HepG2 (cell line): ENCODE measurements around the gene ERF. TPM values are rescaled to one million over a fixed set of nuclear protein-coding genes. Genes with fewer than 3 reads are reported as not detected.
A peak's percentile ranks its signal among the peaks of the same experiment; 100 is the strongest.

Experiments used
- ATAD3A ChIP-seq: sonication (generic); formaldehyde crosslinking; IDR thresholded peaks from 2 replicates; pipeline ENCODE4 v1.4.0; 2020; ENCODE audit warnings: missing genetic modification reagents
- ATF3 ChIP-seq: sonication (generic); formaldehyde crosslinking; IDR thresholded peaks from 2 replicates; pipeline ENCODE4 v1.4.0; 2020; ENCODE audit warnings: missing genetic modification reagents
- BRD4 ChIP-seq: sonication (generic); formaldehyde crosslinking; IDR thresholded peaks from 2 replicates; pipeline ENCODE4 v1.4.0; 2020; ENCODE audit warnings: missing genetic modification reagents
- CHD2 ChIP-seq: IDR thresholded peaks from 2 replicates; pipeline ENCODE4 v1.6.1; 2011; ENCODE audit warnings: low read depth, low read length, improper control_type of control experiment
- ELF3 ChIP-seq: IDR thresholded peaks from 2 replicates; pipeline ENCODE4 v1.6.1; 2016; ENCODE audit warnings: missing genetic modification reagents, missing compliant biosample characterization
- GZF1 ChIP-seq: sonication (generic); formaldehyde crosslinking; IDR thresholded peaks from 2 replicates; pipeline ENCODE4 v1.5.1; 2020; ENCODE audit warnings: mild to moderate bottlenecking, missing genetic modification reagents
- HNRNPK ChIP-seq: fragments of 200-400 bp; formaldehyde crosslinking; IDR thresholded peaks from 2 replicates; pipeline ENCODE4 v1.6.1; 2018; ENCODE audit warnings: low read length, low read depth, moderate library complexity, mild to moderate bottlenecking; ENCODE audit not compliant: poor library complexity, severe bottlenecking
- HOXA9 ChIP-seq: sonication (generic); formaldehyde crosslinking; IDR thresholded peaks from 2 replicates; pipeline ENCODE4 v1.8.1; 2022; ENCODE audit warnings: missing genetic modification reagents, mild to moderate bottlenecking, moderate library complexity, borderline replicate concordance
- MBNL3 ChIP-seq: fragments of 250-450 bp; sonication (Bioruptor Pico); conservative IDR thresholded peaks from 2 replicates; pipeline ENCODE4 v1.8.0; 2022; ENCODE audit warnings: mild to moderate bottlenecking, inconsistent platforms
- MED1 ChIP-seq: sonication (generic); formaldehyde crosslinking; IDR thresholded peaks from 2 replicates; pipeline ENCODE4 v1.4.0; 2020; ENCODE audit warnings: missing genetic modification reagents
- MTA3 ChIP-seq: sonication (generic); formaldehyde crosslinking; IDR thresholded peaks from 2 replicates; pipeline ENCODE4 v1.4.0; 2020; ENCODE audit warnings: missing genetic modification reagents
- NFKB2 ChIP-seq: sonication (generic); formaldehyde crosslinking; IDR thresholded peaks from 2 replicates; pipeline ENCODE4 v1.4.0; 2020; ENCODE audit warnings: missing genetic modification reagents, borderline replicate concordance
- NFKBIZ ChIP-seq: IDR thresholded peaks from 2 replicates; pipeline ENCODE4 v1.6.1; 2018; ENCODE audit warnings: missing genetic modification reagents, missing compliant biosample characterization
- SALL2 ChIP-seq: sonication (generic); formaldehyde crosslinking; IDR thresholded peaks from 2 replicates; pipeline ENCODE4 v1.8.1; 2023; ENCODE audit warnings: mild to moderate bottlenecking, missing genetic modification reagents, inconsistent platforms
- ZFP91 ChIP-seq: sonication (generic); formaldehyde crosslinking; IDR thresholded peaks from 2 replicates; pipeline ENCODE4 v1.9.0; 2022; ENCODE audit warnings: missing genetic modification reagents, mild to moderate bottlenecking, borderline replicate concordance
- ZNF430 ChIP-seq: sonication (generic); formaldehyde crosslinking; IDR thresholded peaks from 2 replicates; pipeline ENCODE4 v1.9.0; 2021; ENCODE audit warnings: mild to moderate bottlenecking, missing genetic modification reagents
- ZNF605 ChIP-seq: sonication (generic); formaldehyde crosslinking; IDR thresholded peaks from 2 replicates; pipeline ENCODE4 v1.8.0; 2022; ENCODE audit warnings: mild to moderate bottlenecking, missing genetic modification reagents
- ZNF737 ChIP-seq: sonication (generic); formaldehyde crosslinking; IDR thresholded peaks from 2 replicates; pipeline ENCODE4 v1.5.0; 2020; ENCODE audit warnings: missing genetic modification reagents, mild to moderate bottlenecking, borderline replicate concordance
- ZNF75D ChIP-seq: sonication (generic); formaldehyde crosslinking; IDR thresholded peaks from 2 replicates; pipeline ENCODE4 v1.8.1; 2023; ENCODE audit warnings: missing genetic modification reagents, mild to moderate bottlenecking, borderline replicate concordance
- ZNF768 ChIP-seq: sonication (generic); formaldehyde crosslinking; IDR thresholded peaks from 2 replicates; pipeline ENCODE4 v1.4.0; 2020; ENCODE audit warnings: missing genetic modification reagents
- ZNF776 ChIP-seq: sonication (generic); formaldehyde crosslinking; IDR thresholded peaks from 2 replicates; pipeline ENCODE4 v1.4.0; 2020; ENCODE audit warnings: mild to moderate bottlenecking, missing genetic modification reagents
- polyA plus RNA-seq, 8 experiments: library from polyadenylated mRNA; depleted of rRNA in 3 of 8; stranded (reverse) in 7 of 8; unstranded in 1 of 8; fragments of >200 nt; fragmentation: Illumina TruSeq in 4 of 8; extraction: Trizol in 4 of 8; gene quantifications; 2 replicates each; pipeline versions ENCODE4 v1.2.1 to v1.2.3, GENCODE V29; 2011 to 2016; ENCODE audit warnings: low read depth in 4 of 8, missing spikeins in 1 of 8, mixed read lengths in 1 of 8; ENCODE audit not compliant: insufficient read depth in 1 of 8
- total RNA-seq, 5 experiments: library from RNA; depleted of rRNA; stranded (reverse); fragments of >200 nt; fragmentation: Illumina TruSeq; extraction: Trizol; gene quantifications; 2 replicates each; pipeline ENCODE4 v1.2.3, GENCODE V29; 2016; ENCODE audit warnings: low read depth in 1 of 5
- TF ChIP-seq, protein P1 (sequence below): sonication (generic); formaldehyde crosslinking; conservative IDR thresholded peaks from 2 replicates; pipeline ENCODE4 v1.5.0; 2020; ENCODE audit warnings: missing genetic modification reagents
- TF ChIP-seq, protein P2 (sequence below): sonication (generic); formaldehyde crosslinking; IDR thresholded peaks from 2 replicates; pipeline ENCODE4 v1.5.1; 2020; ENCODE audit warnings: mild to moderate bottlenecking, moderate library complexity, missing genetic modification reagents

ERF gene
- total and polyA plus RNA-seq, 2 of the 13 experiments (the other 11 are each of a cell fraction or from before 2014, with no cell fraction given), result 67.1 to 69.9 TPM

- TF ChIP-seq ZFP91 (CRISPR knock-in tag), result peak; percentile 89; the same call in 1 of the 2 replicates
- TF ChIP-seq NFKB2 (CRISPR knock-in tag), result peak; percentile 80; the same call in 1 of the 2 replicates
- TF ChIP-seq MTA3 (CRISPR knock-in tag), result no peak
- TF ChIP-seq CHD2, result peak; percentile 55; the same call in 1 of the 2 replicates
- no peak; the same call in 1 of the 2 replicates for TF ChIP-seq SALL2 (CRISPR knock-in tag)
- no peak; the same call in 1 of the 2 replicates for TF ChIP-seq NFKBIZ (CRISPR knock-in tag)
- no peak for TF ChIP-seq MBNL3 (CRISPR knock-in tag)
- no peak; the same call in 1 of the 2 replicates for TF ChIP-seq ATF3 (CRISPR knock-in tag)
- no peak for TF ChIP-seq ZNF75D
- no peak for TF ChIP-seq HOXA9 (CRISPR knock-in tag)
- TF ChIP-seq ZNF430 (CRISPR knock-in tag), result 0 out of 2 replicates have a peak, but pooled peaks have one; percentile 75
- TF ChIP-seq, protein P1, sequence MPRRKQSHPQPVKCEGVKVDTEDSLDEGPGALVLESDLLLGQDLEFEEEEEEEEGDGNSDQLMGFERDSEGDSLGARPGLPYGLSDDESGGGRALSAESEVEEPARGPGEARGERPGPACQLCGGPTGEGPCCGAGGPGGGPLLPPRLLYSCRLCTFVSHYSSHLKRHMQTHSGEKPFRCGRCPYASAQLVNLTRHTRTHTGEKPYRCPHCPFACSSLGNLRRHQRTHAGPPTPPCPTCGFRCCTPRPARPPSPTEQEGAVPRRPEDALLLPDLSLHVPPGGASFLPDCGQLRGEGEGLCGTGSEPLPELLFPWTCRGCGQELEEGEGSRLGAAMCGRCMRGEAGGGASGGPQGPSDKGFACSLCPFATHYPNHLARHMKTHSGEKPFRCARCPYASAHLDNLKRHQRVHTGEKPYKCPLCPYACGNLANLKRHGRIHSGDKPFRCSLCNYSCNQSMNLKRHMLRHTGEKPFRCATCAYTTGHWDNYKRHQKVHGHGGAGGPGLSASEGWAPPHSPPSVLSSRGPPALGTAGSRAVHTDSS (CRISPR knock-in tag), result no peak
- TF ChIP-seq, protein P2, sequence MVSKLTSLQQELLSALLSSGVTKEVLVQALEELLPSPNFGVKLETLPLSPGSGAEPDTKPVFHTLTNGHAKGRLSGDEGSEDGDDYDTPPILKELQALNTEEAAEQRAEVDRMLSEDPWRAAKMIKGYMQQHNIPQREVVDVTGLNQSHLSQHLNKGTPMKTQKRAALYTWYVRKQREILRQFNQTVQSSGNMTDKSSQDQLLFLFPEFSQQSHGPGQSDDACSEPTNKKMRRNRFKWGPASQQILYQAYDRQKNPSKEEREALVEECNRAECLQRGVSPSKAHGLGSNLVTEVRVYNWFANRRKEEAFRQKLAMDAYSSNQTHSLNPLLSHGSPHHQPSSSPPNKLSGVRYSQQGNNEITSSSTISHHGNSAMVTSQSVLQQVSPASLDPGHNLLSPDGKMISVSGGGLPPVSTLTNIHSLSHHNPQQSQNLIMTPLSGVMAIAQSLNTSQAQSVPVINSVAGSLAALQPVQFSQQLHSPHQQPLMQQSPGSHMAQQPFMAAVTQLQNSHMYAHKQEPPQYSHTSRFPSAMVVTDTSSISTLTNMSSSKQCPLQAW (CRISPR knock-in tag), result peak; percentile 85
- no peak; the same call in none of the 2 replicates for TF ChIP-seq MED1 (CRISPR knock-in tag)
- no peak for TF ChIP-seq BRD4 (CRISPR knock-in tag)
- TF ChIP-seq ZNF776 (CRISPR knock-in tag), result no peak
- no peak for TF ChIP-seq ATAD3A (CRISPR knock-in tag)
- TF ChIP-seq HNRNPK, result peak; percentile 46
- peak; percentile 92 for TF ChIP-seq ZNF605
- 0 out of 2 replicates have a peak, but pooled peaks have one; percentile 41 for TF ChIP-seq ELF3 (CRISPR knock-in tag)
- TF ChIP-seq ZNF737 (CRISPR knock-in tag), result no peak
- peak; percentile 69 for TF ChIP-seq ZNF768 (CRISPR knock-in tag)
- TF ChIP-seq GZF1 (CRISPR knock-in tag), result no peak
Observed at GRCh38 chr19:42219812-42220750, 34.8 kb downstream of the ERF start, which contains the start of gene ZNF526 (continued).
